Neural progenitor cell (in vitro differentiated cells): ENCODE results near the gene ARHGAP29. TPM values are rescaled to one million over a fixed set of nuclear protein-coding genes. Genes with fewer than 3 reads are reported as not detected.

Experiments
- DNase-seq: peaks from one replicate; pipeline ENCODE4 v3.0.0-alpha.2; 2016; ENCODE audit warnings: low spot score
- H2AFZ ChIP-seq: fragments of 200-600 bp; sonication (generic); replicated peaks from 2 replicates; pipeline ENCODE4 v1.6.1; 2016; ENCODE audit warnings: antibody characterized with exemption
- H3F3A ChIP-seq: fragments of 200-600 bp; sonication (generic); 2 replicates; pipeline ENCODE4 v1.6.1; 2016; ENCODE audit warnings: antibody characterized with exemption, low read depth
- H3K27ac ChIP-seq: fragments of 200-600 bp; sonication (generic); 2 replicates; pipeline ENCODE4 v1.5.1; 2016; ENCODE audit warnings: mild to moderate bottlenecking
- H3K27me3 ChIP-seq: fragments of 200-600 bp; sonication (generic); 2 replicates; pipeline ENCODE4 v1.6.1; 2016; ENCODE audit warnings: mild to moderate bottlenecking, moderate library complexity
- H3K36me3 ChIP-seq: fragments of 200-600 bp; sonication (generic); 2 replicates; pipeline ENCODE4 v1.5.1; 2016
- H3K4me1 ChIP-seq: fragments of 200-600 bp; sonication (generic); 2 replicates; pipeline ENCODE4 v1.6.1; 2016; ENCODE audit warnings: mixed run types
- H3K4me2 ChIP-seq: fragments of 200-600 bp; sonication (generic); 2 replicates; pipeline ENCODE4 v1.6.1; 2016
- H3K4me3 ChIP-seq: fragments of 200-600 bp; sonication (generic); 2 replicates; pipeline ENCODE4 v1.5.1; 2016
- H3K79me2 ChIP-seq: fragments of 200-600 bp; sonication (generic); 2 replicates; pipeline ENCODE4 v1.6.1; 2016; ENCODE audit warnings: low read depth
- H3K9ac ChIP-seq: fragments of 200-600 bp; sonication (generic); 2 replicates; pipeline ENCODE4 v1.6.1; 2016
- H3K9me3 ChIP-seq: fragments of 200-600 bp; sonication (generic); 2 replicates; pipeline ENCODE4 v1.5.1; 2016; ENCODE audit warnings: low read depth
- H4K20me1 ChIP-seq: fragments of 200-600 bp; sonication (generic); 2 replicates; pipeline ENCODE4 v1.6.1; 2016; ENCODE audit warnings: low read depth
- H3K27ac Mint-ChIP-seq: 3 replicates; pipeline ENCODE4 v1.8.0; 2021; ENCODE audit warnings: mixed read lengths
- H3K27me3 Mint-ChIP-seq: 2 replicates; pipeline ENCODE4 v1.8.0; 2022; ENCODE audit warnings: low read depth, mild to moderate bottlenecking, inconsistent platforms, moderate library complexity, mixed read lengths; ENCODE audit not compliant: insufficient read depth
- H3K36me3 Mint-ChIP-seq: 3 replicates; pipeline ENCODE4 v1.8.0; 2021; ENCODE audit warnings: mixed read lengths
- H3K4me1 Mint-ChIP-seq: 3 replicates; pipeline ENCODE4 v1.8.0; 2021; ENCODE audit warnings: mixed read lengths
- H3K4me3 Mint-ChIP-seq: 3 replicates; pipeline ENCODE4 v1.8.0; 2021; ENCODE audit warnings: mild to moderate bottlenecking, moderate library complexity, mixed read lengths
- H3K9me3 Mint-ChIP-seq: 3 replicates; pipeline ENCODE4 v1.8.0; 2020; ENCODE audit warnings: mixed read lengths
- EZH2 ChIP-seq: fragments of 200-600 bp; sonication (generic); IDR thresholded peaks from 2 replicates; pipeline ENCODE4 v1.6.1; 2017; ENCODE audit warnings: antibody characterized with exemption, mild to moderate bottlenecking, moderate library complexity
- EZH2phosphoT487 ChIP-seq: fragments of 200-600 bp; sonication (generic); IDR thresholded peaks from 2 replicates; pipeline ENCODE4 v1.6.1; 2017; ENCODE audit warnings: antibody characterized with exemption
- total RNA-seq: library from RNA; depleted of rRNA; stranded (reverse); fragments of >200 nt; gene quantifications from 2 replicates; pipeline ENCODE4 v1.2.3, GENCODE V29; 2015; ENCODE audit warnings: low replicate concordance
- TF ChIP-seq, protein P1 (sequence below): fragments of 200-600 bp; sonication (generic); IDR thresholded peaks from 2 replicates; pipeline ENCODE4 v1.5.1; 2017; ENCODE audit warnings: antibody characterized with exemption, mild to moderate bottlenecking

Gene ARHGAP29
- total RNA-seq, 1 donor from 2014 or later: 14.8 TPM

DNA sequence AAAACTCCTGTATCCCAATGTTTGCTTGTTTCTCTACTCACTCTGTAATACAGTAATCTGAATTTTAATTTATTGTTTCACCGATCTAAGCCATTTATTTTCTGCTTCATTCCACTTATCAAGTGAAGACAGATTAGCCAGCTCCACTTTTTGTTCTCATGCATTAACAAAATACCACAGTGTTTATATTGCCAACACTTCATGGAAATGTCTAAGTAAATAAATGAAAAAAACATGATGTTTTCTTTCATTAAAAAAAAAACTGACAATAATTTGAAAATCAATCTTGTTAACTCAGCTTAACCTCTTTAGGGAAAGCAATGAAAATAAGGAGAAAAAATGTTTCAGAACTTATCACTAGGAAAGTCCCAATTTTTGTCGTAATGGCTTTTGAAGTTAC, 11.5 kb downstream of the ARHGAP29 start:
- Histone ChIP-seq H4K20me1 (no peaks in the 10 kb centered on the region), H3K27ac (no peak overlapping the region), H3K36me3 (no peaks in the 10 kb centered on the region), H3K27me3 (no peaks in the 10 kb centered on the region), H3K9ac (no peak overlapping the region), H3K4me3 (no peak overlapping the region), H3K4me1 (no peaks in the 10 kb centered on the region), H3F3A (no peaks in the 10 kb centered on the region), H3K9me3 (no peaks in the 10 kb centered on the region), H2AFZ (no peak overlapping the region), H3K79me2 (no peaks in the 10 kb centered on the region), H3K4me2 (no peak overlapping the region)
- no peaks in the 10 kb centered on the region for H3K36me3 Mint-ChIP-seq
- no peak for TF ChIP-seq EZH2
- TF ChIP-seq, protein P1, sequence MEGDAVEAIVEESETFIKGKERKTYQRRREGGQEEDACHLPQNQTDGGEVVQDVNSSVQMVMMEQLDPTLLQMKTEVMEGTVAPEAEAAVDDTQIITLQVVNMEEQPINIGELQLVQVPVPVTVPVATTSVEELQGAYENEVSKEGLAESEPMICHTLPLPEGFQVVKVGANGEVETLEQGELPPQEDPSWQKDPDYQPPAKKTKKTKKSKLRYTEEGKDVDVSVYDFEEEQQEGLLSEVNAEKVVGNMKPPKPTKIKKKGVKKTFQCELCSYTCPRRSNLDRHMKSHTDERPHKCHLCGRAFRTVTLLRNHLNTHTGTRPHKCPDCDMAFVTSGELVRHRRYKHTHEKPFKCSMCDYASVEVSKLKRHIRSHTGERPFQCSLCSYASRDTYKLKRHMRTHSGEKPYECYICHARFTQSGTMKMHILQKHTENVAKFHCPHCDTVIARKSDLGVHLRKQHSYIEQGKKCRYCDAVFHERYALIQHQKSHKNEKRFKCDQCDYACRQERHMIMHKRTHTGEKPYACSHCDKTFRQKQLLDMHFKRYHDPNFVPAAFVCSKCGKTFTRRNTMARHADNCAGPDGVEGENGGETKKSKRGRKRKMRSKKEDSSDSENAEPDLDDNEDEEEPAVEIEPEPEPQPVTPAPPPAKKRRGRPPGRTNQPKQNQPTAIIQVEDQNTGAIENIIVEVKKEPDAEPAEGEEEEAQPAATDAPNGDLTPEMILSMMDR: no peak
- no peak for TF ChIP-seq EZH2phosphoT487
- H3K4me3 Mint-ChIP-seq: no peak overlapping the region
- no peaks in the 10 kb centered on the region for H3K4me1 Mint-ChIP-seq
- H3K27me3 Mint-ChIP-seq: no peaks in the 10 kb centered on the region
- H3K9me3 Mint-ChIP-seq: no peaks in the 10 kb centered on the region
- no peak overlapping the region for H3K27ac Mint-ChIP-seq
- DNase-seq: no peak

DNA sequence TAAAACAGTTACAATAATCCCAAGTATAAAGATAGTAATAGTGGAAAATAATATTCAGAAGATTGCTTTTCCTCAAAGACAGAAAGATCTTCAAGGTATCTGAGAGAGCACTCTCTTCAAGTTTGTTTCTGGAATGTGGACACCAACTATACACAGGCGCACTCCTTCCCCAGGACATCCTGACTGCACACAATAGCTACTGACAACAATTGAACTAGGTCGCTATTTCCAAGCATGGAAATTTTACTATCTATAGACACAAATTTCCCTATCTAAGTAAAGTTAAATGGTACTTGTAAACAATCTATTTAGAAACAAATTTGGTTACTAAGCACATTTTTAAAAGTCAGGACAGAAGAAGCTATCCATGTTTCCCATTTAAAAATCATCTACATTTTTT, 19.1 kb downstream of the ARHGAP29 start:
- Histone ChIP-seq H3K9ac (no peak overlapping the region), H3K36me3 (no peaks in the 10 kb centered on the region), H3F3A (no peaks in the 10 kb centered on the region), H3K27me3 (no peaks in the 10 kb centered on the region), H2AFZ (no peak overlapping the region), H3K4me1 (no peaks in the 10 kb centered on the region), H3K27ac (no peak overlapping the region), H3K4me3 (no peak overlapping the region), H4K20me1 (no peaks in the 10 kb centered on the region), H3K4me2 (no peak overlapping the region), H3K79me2 (no peaks in the 10 kb centered on the region), H3K9me3 (no peaks in the 10 kb centered on the region)
- peaks cover 2% of the 10 kb centered on the region for H3K4me1 Mint-ChIP-seq
- H3K9me3 Mint-ChIP-seq: no peaks in the 10 kb centered on the region
- no peaks in the 10 kb centered on the region for H3K27me3 Mint-ChIP-seq
- H3K36me3 Mint-ChIP-seq: peaks cover 2% of the 10 kb centered on the region
- no peak overlapping the region for H3K4me3 Mint-ChIP-seq
- no peak overlapping the region for H3K27ac Mint-ChIP-seq
- DNase-seq: no peak
- TF ChIP-seq EZH2phosphoT487 (no peak), EZH2 (no peak)
- TF ChIP-seq, protein P1: no peak

DNA sequence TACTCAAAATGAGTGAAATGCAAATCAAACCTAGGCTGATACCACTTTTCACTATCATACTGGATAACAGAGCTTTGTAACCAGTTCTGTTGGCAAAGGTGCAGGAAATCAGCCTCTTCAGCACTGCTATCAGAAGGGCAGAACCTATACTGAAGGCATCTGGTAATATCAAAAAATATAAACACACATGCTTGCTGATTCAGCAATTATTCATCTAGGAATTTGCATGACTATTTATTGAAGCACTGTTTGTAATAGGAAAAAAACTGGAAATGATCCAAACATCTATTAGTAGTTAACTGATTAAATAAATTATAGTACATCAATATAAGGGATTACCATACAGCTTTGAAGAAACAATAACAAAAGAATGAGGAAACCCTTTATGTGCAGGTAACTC, 21.4 kb downstream of the ARHGAP29 start:
- H3K9ac ChIP-seq: no peak overlapping the region
- Mint-ChIP-seq H3K36me3 (peaks cover 4% of the 10 kb centered on the region), H3K27ac (no peak overlapping the region), H3K4me1 (peaks cover 2% of the 10 kb centered on the region), H3K4me3 (no peak overlapping the region), H3K9me3 (peaks cover 2% of the 10 kb centered on the region), H3K27me3 (peaks cover 2% of the 10 kb centered on the region)
- no peaks in the 10 kb centered on the region for H3K79me2 ChIP-seq
- no peak overlapping the region for H3K4me3 ChIP-seq
- H3K9me3 ChIP-seq: no peaks in the 10 kb centered on the region
- H2AFZ ChIP-seq: no peak overlapping the region
- no peaks in the 10 kb centered on the region for H4K20me1 ChIP-seq
- H3K36me3 ChIP-seq: no peaks in the 10 kb centered on the region
- no peaks in the 10 kb centered on the region for H3K4me1 ChIP-seq
- no peak overlapping the region for H3K4me2 ChIP-seq
- DNase-seq: no peak
- no peaks in the 10 kb centered on the region for H3F3A ChIP-seq
- no peak overlapping the region for H3K27ac ChIP-seq
- TF ChIP-seq EZH2phosphoT487 (no peak), EZH2 (no peak)
- TF ChIP-seq, protein P1: no peak
- H3K27me3 ChIP-seq: no peaks in the 10 kb centered on the region
